ENCODE measurements around the gene SND1. TPM values are rescaled to one million over a fixed set of nuclear protein-coding genes. Genes with fewer than 3 reads are reported as not detected.

The SND1 gene
- total and polyA plus RNA-seq, 4 donors: 59.4 to 214 (median 84.1) TPM

DNA sequence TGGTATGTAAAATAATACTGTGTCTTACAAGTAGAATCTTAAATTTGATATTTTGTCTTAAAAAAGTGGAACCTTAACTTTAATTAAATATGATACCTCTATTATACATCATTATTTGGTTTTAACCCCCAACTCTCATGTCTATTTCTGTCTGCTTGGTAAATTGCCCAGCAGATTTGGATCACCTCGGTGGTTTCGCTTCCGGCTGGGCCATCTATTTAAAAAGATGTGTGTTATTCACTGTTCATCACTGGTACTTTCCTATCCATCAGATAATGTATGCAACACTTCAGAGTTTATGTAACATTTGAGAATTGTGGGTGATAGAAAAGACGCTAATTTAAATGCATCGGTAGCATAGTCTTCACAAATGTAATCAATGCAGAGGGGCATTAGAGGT lies 119.7 kb downstream of the SND1 start:
- TF ChIP-seq GABPA (IDR thresholded peaks at IDR 0.05 in 1 of 2, conservative IDR thresholded peaks at IDR 0.05 in 1 of 2) (no peak), FOXA1 (IDR thresholded peaks at IDR 0.05) (no peak), SP1 (IDR thresholded peaks at IDR 0.05) (no peak), NR2F2 (IDR thresholded peaks at IDR 0.05) (no peak), RXRA (IDR thresholded peaks at IDR 0.05) (no peak), HNF4A (conservative IDR thresholded peaks at IDR 0.05) (no peak), YY1 (IDR thresholded peaks at IDR 0.05) (no peak), FOXA2 (IDR thresholded peaks at IDR 0.05) (no peak), JUND (IDR thresholded peaks at IDR 0.05) (no peak), TAF1 (conservative IDR thresholded peaks at IDR 0.05) (no peak)
- TF ChIP-seq, protein P1, sequence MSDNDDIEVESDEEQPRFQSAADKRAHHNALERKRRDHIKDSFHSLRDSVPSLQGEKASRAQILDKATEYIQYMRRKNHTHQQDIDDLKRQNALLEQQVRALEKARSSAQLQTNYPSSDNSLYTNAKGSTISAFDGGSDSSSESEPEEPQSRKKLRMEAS (IDR thresholded peaks at IDR 0.05): no peak
- TF ChIP-seq, protein P2, sequence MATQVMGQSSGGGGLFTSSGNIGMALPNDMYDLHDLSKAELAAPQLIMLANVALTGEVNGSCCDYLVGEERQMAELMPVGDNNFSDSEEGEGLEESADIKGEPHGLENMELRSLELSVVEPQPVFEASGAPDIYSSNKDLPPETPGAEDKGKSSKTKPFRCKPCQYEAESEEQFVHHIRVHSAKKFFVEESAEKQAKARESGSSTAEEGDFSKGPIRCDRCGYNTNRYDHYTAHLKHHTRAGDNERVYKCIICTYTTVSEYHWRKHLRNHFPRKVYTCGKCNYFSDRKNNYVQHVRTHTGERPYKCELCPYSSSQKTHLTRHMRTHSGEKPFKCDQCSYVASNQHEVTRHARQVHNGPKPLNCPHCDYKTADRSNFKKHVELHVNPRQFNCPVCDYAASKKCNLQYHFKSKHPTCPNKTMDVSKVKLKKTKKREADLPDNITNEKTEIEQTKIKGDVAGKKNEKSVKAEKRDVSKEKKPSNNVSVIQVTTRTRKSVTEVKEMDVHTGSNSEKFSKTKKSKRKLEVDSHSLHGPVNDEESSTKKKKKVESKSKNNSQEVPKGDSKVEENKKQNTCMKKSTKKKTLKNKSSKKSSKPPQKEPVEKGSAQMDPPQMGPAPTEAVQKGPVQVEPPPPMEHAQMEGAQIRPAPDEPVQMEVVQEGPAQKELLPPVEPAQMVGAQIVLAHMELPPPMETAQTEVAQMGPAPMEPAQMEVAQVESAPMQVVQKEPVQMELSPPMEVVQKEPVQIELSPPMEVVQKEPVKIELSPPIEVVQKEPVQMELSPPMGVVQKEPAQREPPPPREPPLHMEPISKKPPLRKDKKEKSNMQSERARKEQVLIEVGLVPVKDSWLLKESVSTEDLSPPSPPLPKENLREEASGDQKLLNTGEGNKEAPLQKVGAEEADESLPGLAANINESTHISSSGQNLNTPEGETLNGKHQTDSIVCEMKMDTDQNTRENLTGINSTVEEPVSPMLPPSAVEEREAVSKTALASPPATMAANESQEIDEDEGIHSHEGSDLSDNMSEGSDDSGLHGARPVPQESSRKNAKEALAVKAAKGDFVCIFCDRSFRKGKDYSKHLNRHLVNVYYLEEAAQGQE (IDR thresholded peaks at IDR 0.05): no peak
- TF ChIP-seq, protein P3, sequence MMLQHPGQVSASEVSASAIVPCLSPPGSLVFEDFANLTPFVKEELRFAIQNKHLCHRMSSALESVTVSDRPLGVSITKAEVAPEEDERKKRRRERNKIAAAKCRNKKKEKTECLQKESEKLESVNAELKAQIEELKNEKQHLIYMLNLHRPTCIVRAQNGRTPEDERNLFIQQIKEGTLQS (IDR thresholded peaks at IDR 0.05): no peak
- TF ChIP-seq, protein P4, sequence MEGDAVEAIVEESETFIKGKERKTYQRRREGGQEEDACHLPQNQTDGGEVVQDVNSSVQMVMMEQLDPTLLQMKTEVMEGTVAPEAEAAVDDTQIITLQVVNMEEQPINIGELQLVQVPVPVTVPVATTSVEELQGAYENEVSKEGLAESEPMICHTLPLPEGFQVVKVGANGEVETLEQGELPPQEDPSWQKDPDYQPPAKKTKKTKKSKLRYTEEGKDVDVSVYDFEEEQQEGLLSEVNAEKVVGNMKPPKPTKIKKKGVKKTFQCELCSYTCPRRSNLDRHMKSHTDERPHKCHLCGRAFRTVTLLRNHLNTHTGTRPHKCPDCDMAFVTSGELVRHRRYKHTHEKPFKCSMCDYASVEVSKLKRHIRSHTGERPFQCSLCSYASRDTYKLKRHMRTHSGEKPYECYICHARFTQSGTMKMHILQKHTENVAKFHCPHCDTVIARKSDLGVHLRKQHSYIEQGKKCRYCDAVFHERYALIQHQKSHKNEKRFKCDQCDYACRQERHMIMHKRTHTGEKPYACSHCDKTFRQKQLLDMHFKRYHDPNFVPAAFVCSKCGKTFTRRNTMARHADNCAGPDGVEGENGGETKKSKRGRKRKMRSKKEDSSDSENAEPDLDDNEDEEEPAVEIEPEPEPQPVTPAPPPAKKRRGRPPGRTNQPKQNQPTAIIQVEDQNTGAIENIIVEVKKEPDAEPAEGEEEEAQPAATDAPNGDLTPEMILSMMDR (IDR thresholded peaks at IDR 0.05; ENCODE audit: low read depth, low read length, missing input control): no peak
- TF ChIP-seq, protein P5, sequence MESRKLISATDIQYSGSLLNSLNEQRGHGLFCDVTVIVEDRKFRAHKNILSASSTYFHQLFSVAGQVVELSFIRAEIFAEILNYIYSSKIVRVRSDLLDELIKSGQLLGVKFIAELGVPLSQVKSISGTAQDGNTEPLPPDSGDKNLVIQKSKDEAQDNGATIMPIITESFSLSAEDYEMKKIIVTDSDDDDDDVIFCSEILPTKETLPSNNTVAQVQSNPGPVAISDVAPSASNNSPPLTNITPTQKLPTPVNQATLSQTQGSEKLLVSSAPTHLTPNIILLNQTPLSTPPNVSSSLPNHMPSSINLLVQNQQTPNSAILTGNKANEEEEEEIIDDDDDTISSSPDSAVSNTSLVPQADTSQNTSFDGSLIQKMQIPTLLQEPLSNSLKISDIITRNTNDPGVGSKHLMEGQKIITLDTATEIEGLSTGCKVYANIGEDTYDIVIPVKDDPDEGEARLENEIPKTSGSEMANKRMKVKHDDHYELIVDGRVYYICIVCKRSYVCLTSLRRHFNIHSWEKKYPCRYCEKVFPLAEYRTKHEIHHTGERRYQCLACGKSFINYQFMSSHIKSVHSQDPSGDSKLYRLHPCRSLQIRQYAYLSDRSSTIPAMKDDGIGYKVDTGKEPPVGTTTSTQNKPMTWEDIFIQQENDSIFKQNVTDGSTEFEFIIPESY (IDR thresholded peaks at IDR 0.05): no peak
- Histone ChIP-seq H3K27ac (ENCODE audit: low read depth in 1 of 2, low read length in 2 of 2) (no peak overlapping the region), H3K27me3 (ENCODE audit: control insufficient read depth in 4 of 4, insufficient read depth in 4 of 4, low read length in 3 of 4) (no peaks in the 10 kb centered on the region), H3K9ac (ENCODE audit: low read depth in 1 of 2, low read length in 2 of 2) (no peak overlapping the region), H3K4me3 (ENCODE audit: low read depth in 1 of 3, low read length in 3 of 3) (no peak overlapping the region), H3K36me3 (ENCODE audit: control insufficient read depth in 4 of 4, insufficient read depth in 3 of 4, low read depth in 1 of 4, low read length in 3 of 4) (peaks cover 0 to 2% (median under 1%) of the 10 kb centered on the region in 4 donors), H3K9me3 (ENCODE audit: control insufficient read depth in 4 of 4, low read length in 3 of 4) (no peaks in the 10 kb centered on the region), H3K4me1 (ENCODE audit: control insufficient read depth in 4 of 4, insufficient read depth in 4 of 4, low read length in 3 of 4) (peaks cover 2 to 7% (median 2%) of the 10 kb centered on the region in 4 donors)
- WGBS: 95% methylated on average over 5 of the region's 5 CpGs
- DNase-seq (ENCODE audit: low spot score): no peak

DNA sequence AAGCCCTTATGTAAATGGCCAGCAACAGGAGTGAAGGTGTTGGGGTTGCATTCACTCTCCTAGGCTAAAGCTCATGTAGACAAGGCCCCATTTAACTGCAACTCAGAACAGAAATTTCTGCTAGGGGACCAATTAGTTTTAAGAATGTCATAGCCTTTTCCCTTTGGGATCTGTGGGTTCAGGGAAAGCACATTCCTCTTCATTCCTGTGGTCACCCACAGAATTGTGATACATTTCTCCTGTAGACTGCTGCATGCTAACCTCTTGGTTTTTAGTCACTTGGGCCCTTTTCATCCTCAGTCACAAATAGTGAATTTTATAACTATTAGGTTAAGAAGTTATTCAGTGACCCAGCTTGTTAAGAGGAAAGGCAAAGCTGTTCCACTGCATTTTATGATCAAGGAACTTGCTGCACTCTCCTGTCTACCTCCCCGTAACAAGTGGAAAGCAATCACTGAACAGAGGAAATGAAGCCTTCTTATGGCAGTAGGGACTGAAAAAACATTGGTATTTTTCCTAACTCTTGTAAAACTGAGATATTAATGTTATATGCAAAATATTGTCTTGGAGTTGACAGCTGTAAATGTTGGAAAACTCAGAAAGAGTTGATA lies 124.9 kb downstream of the SND1 start:
- TF ChIP-seq FOXA1 (IDR thresholded peaks at IDR 0.05) (no peak), HNF4A (conservative IDR thresholded peaks at IDR 0.05) (no peak), YY1 (IDR thresholded peaks at IDR 0.05) (no peak), NR2F2 (IDR thresholded peaks at IDR 0.05) (no peak), FOXA2 (IDR thresholded peaks at IDR 0.05) (no peak), TAF1 (conservative IDR thresholded peaks at IDR 0.05) (no peak), GABPA (IDR thresholded peaks at IDR 0.05 in 1 of 2, conservative IDR thresholded peaks at IDR 0.05 in 1 of 2) (no peak), SP1 (IDR thresholded peaks at IDR 0.05) (no peak)
- TF ChIP-seq, protein P1 (IDR thresholded peaks at IDR 0.05): no peak
- TF ChIP-seq, protein P2 (IDR thresholded peaks at IDR 0.05): no peak
- TF ChIP-seq, protein P4 (IDR thresholded peaks at IDR 0.05; ENCODE audit: low read depth, low read length, missing input control): no peak
- H3K9me3 ChIP-seq (ENCODE audit: control insufficient read depth in 4 of 4, low read length in 3 of 4): no peaks in the 10 kb centered on the region
- 97% methylated on average over 1 of the region's 1 CpG for WGBS
- H3K4me1 ChIP-seq (ENCODE audit: control insufficient read depth in 4 of 4, insufficient read depth in 4 of 4, low read length in 3 of 4): no peaks in the 10 kb centered on the region
- no peak for DNase-seq (ENCODE audit: low spot score)
- H3K4me3 ChIP-seq (ENCODE audit: low read depth in 1 of 3, low read length in 3 of 3): no peak overlapping the region
- no peak overlapping the region for H3K27ac ChIP-seq (ENCODE audit: low read depth in 1 of 2, low read length in 2 of 2)
- no peaks in the 10 kb centered on the region for H3K36me3 ChIP-seq (ENCODE audit: control insufficient read depth in 4 of 4, insufficient read depth in 3 of 4, low read depth in 1 of 4, low read length in 3 of 4)
- no peak overlapping the region for H3K9ac ChIP-seq (ENCODE audit: low read depth in 1 of 2, low read length in 2 of 2)
- H3K27me3 ChIP-seq (ENCODE audit: control insufficient read depth in 4 of 4, insufficient read depth in 4 of 4, low read length in 3 of 4): no peaks in the 10 kb centered on the region

Measured in liver (tissue), 9 donors.